Skin epidermis (tissue), 12 donors: ENCODE measurements around the gene PRB3.

Experiments used
- H3K27ac ChIP-seq, 21 experiments: fragments of 200-600 bp; sonication (generic) in 11 of 21; one replicate each; pipeline ENCODE4 v1.5.0; 2020; ENCODE audit warnings: mild to moderate bottlenecking in 3 of 21, inconsistent platforms in 2 of 21, moderate library complexity in 2 of 21
- H3K4me3 ChIP-seq, 7 experiments: fragments of 200-600 bp; sonication (generic) in 2 of 7; one replicate each; pipeline ENCODE4 v1.5.0; 2020; ENCODE audit warnings: inconsistent platforms in 2 of 7, mild to moderate bottlenecking in 2 of 7, moderate library complexity in 1 of 7

PRB3 gene

DNA sequence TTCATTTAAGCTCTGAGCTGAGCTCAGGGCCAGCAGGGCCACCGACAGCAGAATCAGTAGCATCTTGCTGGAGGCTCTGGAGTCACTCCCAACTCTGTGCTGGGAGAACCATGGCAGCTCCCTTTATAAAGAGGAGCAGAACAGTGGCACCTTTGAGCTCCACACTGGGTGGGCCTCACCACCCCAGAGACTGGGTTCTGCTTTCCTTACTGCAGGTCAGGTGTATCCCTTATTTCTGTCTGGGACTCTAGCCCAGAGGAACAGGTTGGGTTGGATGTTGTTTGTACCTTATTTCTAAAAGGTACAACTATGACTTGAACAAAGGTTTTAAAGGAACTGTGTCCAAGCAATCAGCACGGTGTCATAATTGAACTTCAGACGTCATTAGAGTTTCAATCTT, at the start of gene PRB3:
Gene PRB3, minus strand, starts transcription at position 101 of the 400 bp plus-strand sequence. Its CDS starts 38 bp downstream, at position 63.
- no peak within 1 kb of the TSS for H3K4me3 ChIP-seq
- no peak within 1 kb of the TSS for H3K27ac ChIP-seq

DNA sequence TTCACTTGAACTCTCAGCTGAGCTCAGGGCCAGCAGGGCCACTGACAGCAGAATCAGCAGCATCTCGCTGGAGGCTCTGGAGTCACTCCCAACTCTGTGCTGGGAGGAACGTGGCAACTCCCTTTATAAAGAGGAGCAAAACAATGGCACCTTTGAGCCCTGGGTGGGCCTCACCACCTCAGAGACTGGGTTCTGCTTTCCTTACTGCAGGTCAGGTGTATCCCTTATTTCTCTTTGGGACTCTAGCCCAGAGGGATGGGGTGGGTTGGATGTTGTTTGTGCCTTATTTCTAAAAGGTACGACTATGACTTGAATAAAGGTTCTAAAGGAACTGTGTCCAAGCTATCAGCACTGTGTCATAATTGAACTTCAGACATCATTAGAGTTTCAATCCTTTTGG, 40.8 kb upstream of the PRB3 start, which contains the start of gene PRB4:
Gene PRB4, minus strand, starts transcription at position 101 of the 400 bp plus-strand sequence. Its CDS starts 38 bp downstream, at position 63.
- Histone ChIP-seq H3K4me3 (no peak within 1 kb of the TSS), H3K27ac (no peak within 1 kb of the TSS)

DNA sequence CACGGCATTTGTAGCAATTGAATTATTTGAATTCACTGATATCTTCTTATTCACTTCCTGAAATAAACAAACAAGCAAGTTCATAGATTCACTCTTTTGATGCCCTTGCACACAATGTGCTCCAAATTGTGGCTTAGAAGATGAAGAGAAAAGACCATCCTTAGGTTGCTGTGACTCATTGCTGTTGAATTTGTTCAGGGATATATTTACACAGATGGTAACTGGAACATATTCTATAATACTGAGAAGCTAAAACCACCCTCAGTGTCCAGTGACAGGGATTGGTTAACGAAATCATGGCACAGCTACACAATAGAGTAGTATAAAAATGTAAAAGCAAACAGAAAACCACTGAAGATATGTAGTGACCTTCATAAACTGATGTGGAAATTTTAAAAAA, 37.6 kb upstream of the PRB3 start:
- no peak overlapping the region for H3K27ac ChIP-seq
- H3K4me3 ChIP-seq: no peak overlapping the region

DNA sequence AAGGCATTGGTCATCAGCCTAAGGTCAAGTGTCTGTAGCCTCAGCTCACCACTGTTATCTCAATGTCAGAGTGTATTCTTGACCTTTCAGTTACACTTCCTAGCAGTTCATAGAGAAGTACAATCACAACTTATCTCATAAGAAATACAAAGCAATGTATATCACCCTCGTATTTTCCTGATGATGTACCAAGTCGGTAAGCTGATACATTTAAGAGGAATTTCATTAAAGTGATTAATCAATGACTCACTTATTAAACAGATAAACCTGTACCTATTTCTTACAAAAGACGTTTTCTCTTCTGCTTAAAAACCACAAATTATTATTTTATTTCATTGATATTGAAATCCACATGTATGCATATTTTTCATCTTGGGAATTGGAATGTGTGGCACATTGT, 3.9 kb upstream of the PRB3 start:
- no peak overlapping the region for H3K4me3 ChIP-seq
- H3K27ac ChIP-seq: no peak overlapping the region

DNA sequence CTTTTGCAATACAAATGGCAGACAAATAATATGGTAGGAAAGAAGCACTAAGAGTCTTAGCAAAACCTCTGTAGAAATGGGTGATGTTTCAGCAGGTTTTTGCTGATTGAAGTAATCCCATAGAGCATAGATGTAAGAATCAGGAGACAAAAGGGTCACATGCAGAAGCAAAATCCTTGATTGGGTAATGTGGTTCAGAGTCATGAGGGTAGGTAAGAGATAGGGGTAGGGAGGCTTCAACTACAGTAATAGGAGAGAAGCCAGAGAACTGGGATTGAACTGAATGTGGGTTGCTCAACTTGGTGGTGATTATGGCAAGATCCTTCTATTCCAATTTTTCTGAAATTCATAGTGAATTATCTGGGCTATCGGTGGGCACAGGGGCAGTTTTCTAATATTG, 5.0 kb downstream of the PRB3 start:
- no peak overlapping the region for H3K27ac ChIP-seq

DNA sequence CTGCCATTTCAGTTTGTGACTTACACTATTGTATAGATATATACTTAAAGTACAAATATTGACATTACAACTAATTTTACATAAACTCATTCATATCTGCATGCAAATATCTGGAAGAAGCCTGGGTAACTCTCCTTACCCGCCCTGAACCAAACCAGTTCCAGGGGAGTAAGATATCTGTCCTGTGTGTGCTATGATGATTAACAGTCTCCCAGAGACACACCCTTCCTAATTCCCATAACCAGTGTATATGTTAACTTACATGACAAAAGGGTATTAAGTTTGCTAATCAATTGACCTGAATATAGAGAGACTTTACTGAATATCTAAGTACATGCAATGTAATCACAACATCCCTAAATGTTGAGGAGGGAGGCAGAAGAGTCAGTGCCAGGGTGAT, 23.0 kb downstream of the PRB3 start:
- Histone ChIP-seq H3K27ac (no peak overlapping the region), H3K4me3 (no peak overlapping the region)

More for the DNA sequence above, 5.0 kb downstream of the PRB3 start:
- no peak overlapping the region for H3K4me3 ChIP-seq

DNA sequence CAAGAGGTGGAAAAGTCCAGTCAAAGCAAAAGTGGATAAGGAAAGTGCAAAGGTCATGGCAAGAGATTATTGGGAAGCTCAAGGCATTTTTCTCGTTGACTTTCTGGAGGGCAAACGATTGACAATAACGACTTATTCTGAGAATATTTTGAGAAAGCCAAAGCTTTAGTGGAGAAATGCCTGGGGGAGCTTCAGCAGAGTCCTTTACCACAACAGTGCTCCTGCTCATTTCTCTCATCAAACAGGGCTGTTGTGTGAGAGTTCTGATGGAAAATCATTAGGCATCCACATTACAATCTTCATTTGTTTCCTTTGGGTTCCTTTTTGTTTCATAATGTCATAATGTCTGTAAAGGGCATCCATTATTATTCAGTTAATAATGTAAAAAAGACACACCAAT, 26.9 kb downstream of the PRB3 start:
- Histone ChIP-seq H3K4me3 (no peak overlapping the region), H3K27ac (no peak overlapping the region)

DNA sequence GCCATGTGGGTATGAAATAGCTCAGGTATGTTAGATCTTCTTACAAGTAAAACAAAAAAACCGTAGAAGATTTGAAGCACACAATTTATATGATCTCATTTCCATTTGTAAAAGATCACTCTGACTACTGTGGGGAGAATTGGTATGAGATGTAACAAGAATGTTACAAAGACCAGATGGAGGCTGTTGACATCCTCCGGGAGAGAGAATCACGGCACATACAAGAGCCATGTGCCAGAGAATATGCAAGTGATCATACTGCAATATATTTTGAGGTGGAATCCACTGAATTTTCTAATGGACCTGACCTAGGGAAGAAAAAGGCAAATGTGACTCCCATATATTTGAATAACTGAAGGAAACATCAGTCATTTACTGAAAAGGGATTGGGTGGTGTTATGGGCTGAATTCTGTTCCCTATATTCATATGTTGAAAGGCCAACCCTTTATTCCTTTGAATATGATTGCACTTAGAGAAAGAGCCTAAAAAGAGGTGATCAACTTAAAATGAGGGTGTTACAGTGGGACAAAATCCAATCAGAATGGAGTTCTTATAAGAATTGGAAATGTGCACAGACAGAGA, 29.1 kb downstream of the PRB3 start:
- H3K27ac ChIP-seq: no peak overlapping the region
- no peak overlapping the region for H3K4me3 ChIP-seq

DNA sequence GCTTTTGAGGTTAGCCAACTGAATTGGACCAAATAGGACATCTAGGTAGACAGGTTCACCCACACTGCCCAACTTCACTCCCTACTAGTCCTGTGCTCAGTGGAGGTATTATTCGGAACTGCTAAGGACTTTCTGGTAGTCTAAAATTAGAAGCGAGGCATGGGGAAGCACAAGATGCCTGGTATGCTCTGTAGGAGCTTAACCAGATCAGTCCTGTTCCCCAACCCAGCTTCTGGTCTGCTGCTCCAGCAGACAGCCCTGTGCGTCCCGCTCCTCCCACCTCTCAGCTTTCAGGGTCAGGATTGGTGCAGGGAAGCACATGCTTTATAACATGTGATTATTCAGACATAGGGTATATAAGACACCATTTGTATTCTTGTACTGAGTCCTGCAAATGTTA, 31.2 kb downstream of the PRB3 start:
- Histone ChIP-seq H3K27ac (no peak overlapping the region), H3K4me3 (no peak overlapping the region)

DNA sequence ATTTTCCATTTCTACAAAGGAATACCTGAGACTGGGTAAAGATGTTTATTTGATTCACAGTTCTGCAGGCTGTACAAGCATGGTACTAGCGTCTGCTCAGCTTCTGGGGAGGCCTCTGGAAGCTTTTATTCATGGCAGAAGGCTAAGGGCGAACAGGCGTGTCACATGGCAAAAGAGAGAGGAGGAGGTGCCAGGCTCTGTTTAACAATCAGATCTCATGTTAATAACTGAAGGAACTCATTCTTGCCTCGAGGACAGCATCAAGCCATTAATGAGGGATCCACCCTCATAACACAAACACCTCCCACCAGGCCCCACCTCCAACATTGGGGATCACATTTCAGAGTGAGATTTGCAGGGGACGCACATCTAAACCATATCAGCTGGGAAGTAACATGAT, 36.0 kb downstream of the PRB3 start:
- Histone ChIP-seq H3K4me3 (no peak overlapping the region), H3K27ac (no peak overlapping the region)

DNA sequence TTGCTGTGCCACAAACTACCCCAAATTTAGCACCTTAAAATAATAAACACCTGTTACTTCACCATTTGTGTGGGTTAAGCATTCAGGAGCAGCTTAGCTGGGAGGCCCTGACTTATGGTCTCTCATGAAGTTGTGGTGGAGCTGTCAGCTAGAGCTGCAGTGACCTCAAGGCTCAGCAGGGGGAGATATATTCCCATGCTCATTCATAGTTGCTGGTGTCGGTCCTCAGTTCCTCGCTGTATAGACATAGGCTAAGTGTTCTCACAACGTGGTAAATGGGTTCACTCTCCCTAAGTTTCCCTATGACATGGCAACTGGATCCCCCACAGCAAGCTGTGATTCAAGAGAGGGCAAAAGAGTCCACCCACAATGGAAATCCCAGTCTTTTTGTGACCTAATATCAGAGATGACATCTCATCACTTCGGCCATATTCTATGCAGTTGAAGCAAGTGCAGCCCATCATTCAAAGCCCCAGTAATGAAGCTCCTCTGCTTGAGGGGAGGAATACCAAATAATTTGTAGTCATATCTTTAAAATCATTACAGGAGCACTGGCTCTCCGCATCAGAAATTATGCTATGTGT, 41.1 kb downstream of the PRB3 start:
- Histone ChIP-seq H3K27ac (no peak overlapping the region), H3K4me3 (no peak overlapping the region)

DNA sequence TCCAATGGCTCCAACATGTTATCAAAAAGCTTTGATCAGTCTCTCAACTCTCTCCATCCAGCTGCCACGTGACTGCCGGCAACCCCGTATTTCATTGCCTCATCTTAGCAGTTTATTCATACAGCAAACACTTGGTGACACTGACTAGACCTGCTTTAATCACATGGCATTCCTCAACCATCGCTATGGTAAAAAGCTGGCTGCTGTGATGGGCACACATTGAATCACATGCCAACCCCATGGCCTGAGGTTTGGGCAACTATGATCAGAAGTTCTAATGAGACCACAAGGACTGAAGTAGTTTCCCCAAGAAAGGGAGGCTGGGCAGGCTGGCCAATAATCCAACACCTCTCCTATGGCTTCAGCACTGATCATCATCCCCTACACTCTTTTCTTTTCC, 42.1 kb downstream of the PRB3 start:
- Histone ChIP-seq H3K4me3 (no peak overlapping the region), H3K27ac (no peak overlapping the region)
